ENCODE results near the gene KIAA0232. TPM values are rescaled to one million over a fixed set of nuclear protein-coding genes. Genes with fewer than 3 reads are reported as not detected.

KIAA0232 gene
- polyA plus RNA-seq, 4 donors: 6.7 to 21.5 (median 8.6) TPM

DNA sequence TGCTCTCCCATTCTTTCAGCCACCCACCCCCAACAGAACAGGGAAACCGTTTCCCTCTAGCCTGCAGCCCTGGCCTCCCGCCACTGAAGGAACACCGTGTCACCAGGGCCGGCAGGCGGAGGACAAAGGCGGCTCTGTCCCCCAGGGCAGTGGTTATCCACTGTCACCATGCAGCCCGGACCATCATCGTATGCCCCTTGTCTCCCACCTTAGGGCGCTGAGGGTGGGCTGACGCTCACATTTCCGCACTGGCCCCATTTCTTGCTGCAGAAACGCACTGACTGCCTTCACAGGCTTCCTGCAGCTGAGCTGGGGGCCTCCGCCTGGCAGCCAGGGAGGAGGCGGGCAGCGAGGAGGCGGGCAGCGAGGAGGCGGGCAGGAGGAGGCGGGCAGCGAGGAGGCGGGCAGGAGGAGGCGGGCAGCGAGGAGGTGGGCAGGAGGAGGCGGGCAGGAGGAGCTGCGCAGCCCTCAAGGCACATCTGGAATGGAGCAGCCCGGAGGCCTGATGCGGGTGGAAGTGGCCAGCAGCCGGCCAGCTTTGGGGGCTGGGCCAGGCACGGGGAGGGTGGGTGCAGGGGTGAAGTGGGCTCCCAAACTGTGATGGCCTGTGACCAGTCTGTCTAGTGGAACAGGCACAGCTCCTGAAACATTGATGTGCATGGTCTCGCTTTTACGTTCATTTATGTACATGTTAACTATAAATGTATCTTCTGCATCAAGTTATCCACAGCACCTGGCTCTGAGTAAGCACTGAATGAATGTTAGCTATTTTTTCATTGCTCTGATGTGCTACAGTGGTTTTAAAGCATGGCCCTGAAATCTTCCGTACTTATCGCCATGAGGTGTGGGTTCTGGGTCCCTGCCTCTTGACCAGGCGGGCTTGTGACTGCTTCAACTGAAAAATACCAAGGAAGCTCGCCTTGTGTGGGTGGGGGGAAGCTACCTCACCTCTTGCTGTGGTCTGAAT lies 20.6 kb upstream of the KIAA0232 start:
- Histone ChIP-seq H3K4me3 (ENCODE audit: low read depth in 1 of 3, low read length in 3 of 3) (no peak overlapping the region), H3K27ac (ENCODE audit: low read depth in 1 of 3, low read length in 2 of 3) (no peak overlapping the region), H3K4me1 (ENCODE audit: control insufficient read depth in 3 of 3, insufficient read depth in 2 of 3, low read depth in 1 of 3, low read length in 2 of 3) (peaks cover 0 to 9% (median 0%) of the 10 kb centered on the region in 3 donors), H3K36me3 (ENCODE audit: control insufficient read depth in 3 of 3, insufficient read depth in 2 of 3, low read depth in 1 of 3, low read length in 3 of 3) (no peaks in the 10 kb centered on the region), H3K27me3 (ENCODE audit: control insufficient read depth in 3 of 3, insufficient read depth in 3 of 3, low read length in 3 of 3) (no peaks in the 10 kb centered on the region), H3K9me3 (ENCODE audit: control insufficient read depth in 2 of 2, insufficient read depth in 1 of 2, low read depth in 1 of 2, low read length in 1 of 2) (no peaks in the 10 kb centered on the region)
- DNase-seq (no peak), FAIRE-seq (no peak)
- 81 to 94% (median 83%) methylated on average over 29 to 35 of the region's 35 CpGs for WGBS, 3 donors

DNA sequence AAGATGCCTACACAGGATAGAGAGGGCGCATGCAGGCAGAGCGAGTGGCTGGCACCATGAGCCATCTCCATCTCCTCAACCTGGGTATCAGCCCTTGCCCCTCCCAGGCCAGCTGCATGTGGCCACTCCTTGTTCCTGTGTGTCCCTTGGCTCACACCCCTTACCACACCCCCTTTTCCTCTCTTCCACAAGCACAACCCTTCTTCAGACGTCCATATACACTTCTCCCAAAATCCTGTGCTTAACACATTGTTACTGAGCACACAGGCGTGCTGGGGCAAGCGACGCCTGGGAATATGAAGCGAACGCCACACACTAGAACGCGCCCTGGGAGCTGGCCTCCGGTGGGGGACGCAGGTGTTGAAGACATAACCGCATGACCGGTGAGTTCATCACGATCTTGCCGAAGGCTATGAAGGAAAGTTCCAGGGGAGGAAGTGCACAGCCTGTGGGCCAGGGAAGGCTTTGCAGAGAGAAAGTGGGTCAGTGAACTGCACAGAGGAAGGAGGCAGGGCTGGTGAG lies 19.1 kb upstream of the KIAA0232 start:
- DNase-seq: peak in 1 of 2 donors; percentile 61
- WGBS, 3 donors: 52 to 79% (median 63%) methylated on average over 16 of the region's 16 CpGs
- Histone ChIP-seq H3K4me1 (ENCODE audit: control insufficient read depth in 3 of 3, insufficient read depth in 2 of 3, low read depth in 1 of 3, low read length in 2 of 3) (peaks cover 0 to 22% (median 5%) of the 10 kb centered on the region in 3 donors), H3K27me3 (ENCODE audit: control insufficient read depth in 3 of 3, insufficient read depth in 3 of 3, low read length in 3 of 3) (no peaks in the 10 kb centered on the region), H3K4me3 (ENCODE audit: low read depth in 1 of 3, low read length in 3 of 3) (no peak overlapping the region), H3K27ac (ENCODE audit: low read depth in 1 of 3, low read length in 2 of 3) (no peak overlapping the region), H3K36me3 (ENCODE audit: control insufficient read depth in 3 of 3, insufficient read depth in 2 of 3, low read depth in 1 of 3, low read length in 3 of 3) (no peaks in the 10 kb centered on the region), H3K9me3 (ENCODE audit: control insufficient read depth in 2 of 2, insufficient read depth in 1 of 2, low read depth in 1 of 2, low read length in 1 of 2) (no peaks in the 10 kb centered on the region)
- no peak for FAIRE-seq

DNA sequence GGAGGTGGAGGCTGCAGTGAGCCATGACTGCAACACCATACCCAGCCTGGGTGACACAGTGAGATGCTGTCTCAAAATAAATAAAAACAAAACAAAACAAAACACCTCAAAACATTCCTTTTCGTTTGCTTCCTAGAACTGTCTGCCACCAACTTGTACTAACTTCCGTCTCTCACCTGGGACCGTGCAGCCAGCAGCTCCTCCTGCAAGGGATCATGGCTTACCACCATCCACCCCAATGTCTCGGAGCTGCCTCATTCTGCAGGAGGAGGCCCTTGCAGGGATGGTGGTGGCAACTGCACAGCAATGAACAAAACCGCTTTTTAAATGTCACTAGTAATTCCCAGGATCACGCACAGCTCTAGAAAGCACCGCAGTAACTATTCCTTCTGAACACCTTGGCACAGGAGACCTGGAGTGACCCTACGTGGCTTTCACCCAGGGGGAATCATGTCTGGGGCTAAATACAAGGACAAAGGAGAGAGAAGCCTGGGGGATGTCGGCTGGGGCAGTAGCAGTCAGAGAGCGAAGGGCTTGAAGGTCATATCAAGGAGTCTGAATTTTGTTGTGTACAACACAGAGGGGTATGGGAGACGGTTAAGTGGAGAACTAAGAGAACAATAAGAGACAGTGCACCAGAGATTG lies 17.4 kb upstream of the KIAA0232 start:
- 86 to 90% (median 87%) methylated on average over 11 of the region's 11 CpGs for WGBS, 3 donors
- Histone ChIP-seq H3K27me3 (ENCODE audit: control insufficient read depth in 3 of 3, insufficient read depth in 3 of 3, low read length in 3 of 3) (no peaks in the 10 kb centered on the region), H3K36me3 (ENCODE audit: control insufficient read depth in 3 of 3, insufficient read depth in 2 of 3, low read depth in 1 of 3, low read length in 3 of 3) (no peaks in the 10 kb centered on the region), H3K27ac (ENCODE audit: low read depth in 1 of 3, low read length in 2 of 3) (no peak overlapping the region), H3K9me3 (ENCODE audit: control insufficient read depth in 2 of 2, insufficient read depth in 1 of 2, low read depth in 1 of 2, low read length in 1 of 2) (no peaks in the 10 kb centered on the region), H3K4me1 (ENCODE audit: control insufficient read depth in 3 of 3, insufficient read depth in 2 of 3, low read depth in 1 of 3, low read length in 2 of 3) (peaks cover 0 to 38% (median 14%) of the 10 kb centered on the region in 3 donors), H3K4me3 (ENCODE audit: low read depth in 1 of 3, low read length in 3 of 3) (no peak overlapping the region)
- no peak for FAIRE-seq
- DNase-seq: no peak

DNA sequence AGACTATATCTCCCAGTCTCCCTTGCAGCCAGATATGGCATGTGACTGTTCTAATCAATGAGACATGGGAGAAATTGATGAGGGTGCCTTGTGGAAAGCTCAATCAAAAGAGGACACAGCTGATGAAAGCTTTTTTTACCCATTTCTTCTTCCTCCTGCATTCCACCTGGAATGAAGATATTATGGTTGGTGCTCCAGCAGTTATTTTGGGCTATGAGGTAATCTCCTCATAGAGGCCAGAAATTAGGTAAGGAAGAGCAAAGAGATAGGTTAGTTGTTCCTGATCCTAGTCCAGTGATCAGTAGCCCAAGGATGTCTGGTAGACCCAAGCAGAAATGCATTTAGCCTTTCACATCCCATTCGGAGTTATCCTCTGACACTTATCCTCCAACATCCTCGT lies 16.8 kb upstream of the KIAA0232 start:
- Histone ChIP-seq H3K9me3 (ENCODE audit: control insufficient read depth in 2 of 2, insufficient read depth in 1 of 2, low read depth in 1 of 2, low read length in 1 of 2) (no peaks in the 10 kb centered on the region), H3K4me3 (ENCODE audit: low read depth in 1 of 3, low read length in 3 of 3) (no peak overlapping the region)
- FAIRE-seq: no peak

DNA sequence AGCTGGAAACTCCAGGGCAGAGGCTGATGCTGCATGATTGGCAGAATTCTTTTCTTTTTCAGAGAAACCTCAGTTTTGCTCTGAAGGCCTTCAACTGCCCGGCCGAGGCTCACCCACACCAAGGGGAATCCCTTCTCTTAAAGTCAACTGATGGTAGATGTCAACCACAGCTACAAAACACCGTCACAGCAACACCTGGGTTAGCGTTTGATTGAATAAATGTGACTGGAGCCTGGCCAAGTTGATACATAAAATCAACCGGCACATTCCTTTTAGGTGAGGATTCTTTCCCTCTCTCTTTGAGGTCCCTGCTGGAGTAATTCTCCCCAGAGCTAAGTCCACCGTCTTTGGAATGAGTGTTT lies 15.2 kb upstream of the KIAA0232 start:
- WGBS, 3 donors: 14 to 60% (median 25%) methylated on average over 6 of the region's 6 CpGs
- peak; percentile 70 to 74 for DNase-seq
- no peak for FAIRE-seq
- no peak overlapping the region for H3K4me3 ChIP-seq (ENCODE audit: low read depth in 1 of 3, low read length in 3 of 3)
- H3K27me3 ChIP-seq (ENCODE audit: control insufficient read depth in 3 of 3, insufficient read depth in 3 of 3, low read length in 3 of 3): no peaks in the 10 kb centered on the region
- H3K27ac ChIP-seq (ENCODE audit: low read depth in 1 of 3, low read length in 2 of 3): peak overlapping the region; percentile 52 to 90 (median 81)
- H3K36me3 ChIP-seq (ENCODE audit: control insufficient read depth in 3 of 3, insufficient read depth in 2 of 3, low read depth in 1 of 3, low read length in 3 of 3): no peaks in the 10 kb centered on the region
- H3K9me3 ChIP-seq (ENCODE audit: control insufficient read depth in 2 of 2, insufficient read depth in 1 of 2, low read depth in 1 of 2, low read length in 1 of 2): no peaks in the 10 kb centered on the region
- H3K4me1 ChIP-seq (ENCODE audit: control insufficient read depth in 3 of 3, insufficient read depth in 2 of 3, low read depth in 1 of 3, low read length in 2 of 3): peaks cover 0 to 42% (median 14%) of the 10 kb centered on the region in 3 donors

More for the DNA sequence above, 16.8 kb upstream of the KIAA0232 start:
- no peaks in the 10 kb centered on the region for H3K27me3 ChIP-seq (ENCODE audit: control insufficient read depth in 3 of 3, insufficient read depth in 3 of 3, low read length in 3 of 3)
- 85 to 89% (median 88%) methylated on average over 2 of the region's 2 CpGs for WGBS, 3 donors
- H3K27ac ChIP-seq (ENCODE audit: low read depth in 1 of 3, low read length in 2 of 3): no peak overlapping the region
- no peaks in the 10 kb centered on the region for H3K36me3 ChIP-seq (ENCODE audit: control insufficient read depth in 3 of 3, insufficient read depth in 2 of 3, low read depth in 1 of 3, low read length in 3 of 3)
- peaks cover 0 to 42% (median 14%) of the 10 kb centered on the region in 3 donors for H3K4me1 ChIP-seq (ENCODE audit: control insufficient read depth in 3 of 3, insufficient read depth in 2 of 3, low read depth in 1 of 3, low read length in 2 of 3)
- DNase-seq: no peak

DNA sequence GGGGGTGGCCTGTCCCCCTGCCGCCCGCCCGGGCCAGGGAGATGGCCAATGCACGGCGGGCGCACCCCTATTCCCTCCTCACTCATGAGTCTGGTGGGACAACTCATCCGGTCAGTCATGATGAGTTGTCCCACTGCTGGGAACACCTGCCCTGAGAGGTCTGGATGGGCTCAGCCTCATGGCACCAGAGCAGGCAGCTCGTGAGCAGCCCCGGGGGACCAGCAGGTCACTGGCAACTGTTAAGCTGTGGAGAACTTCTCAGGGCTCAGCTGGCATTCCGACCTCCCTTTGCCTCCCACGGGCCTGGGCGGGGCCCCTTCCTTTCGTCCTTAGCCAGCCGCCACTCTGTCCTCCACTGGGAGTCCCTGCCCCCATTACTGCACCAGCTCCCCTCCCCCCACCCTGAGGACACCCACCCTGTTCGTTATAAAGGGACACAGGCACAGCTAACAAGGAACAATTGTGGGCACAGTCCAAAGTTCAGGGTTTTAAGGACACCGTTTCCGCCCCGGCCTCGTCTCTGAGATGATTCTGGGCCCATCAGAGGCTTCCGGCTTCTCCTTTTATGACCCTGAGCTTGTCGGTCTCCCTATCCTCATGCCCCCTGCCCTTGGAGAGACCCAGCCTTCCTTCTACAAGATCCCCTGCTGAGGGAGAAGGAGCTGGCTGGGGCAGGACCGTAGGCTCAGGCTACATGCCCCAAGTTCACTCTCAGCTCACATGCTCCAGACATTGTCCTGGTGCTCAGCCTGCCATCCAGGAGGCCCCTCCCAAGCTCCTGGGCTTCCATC lies 14.6 kb upstream of the KIAA0232 start:
- Histone ChIP-seq H3K27ac (ENCODE audit: low read depth in 1 of 3, low read length in 2 of 3) (peak overlapping the region; percentile 52 to 90 (median 81)), H3K9me3 (ENCODE audit: control insufficient read depth in 2 of 2, insufficient read depth in 1 of 2, low read depth in 1 of 2, low read length in 1 of 2) (no peaks in the 10 kb centered on the region), H3K4me1 (ENCODE audit: control insufficient read depth in 3 of 3, insufficient read depth in 2 of 3, low read depth in 1 of 3, low read length in 2 of 3) (peaks cover 0 to 48% (median 14%) of the 10 kb centered on the region in 3 donors), H3K36me3 (ENCODE audit: control insufficient read depth in 3 of 3, insufficient read depth in 2 of 3, low read depth in 1 of 3, low read length in 3 of 3) (no peaks in the 10 kb centered on the region), H3K4me3 (ENCODE audit: low read depth in 1 of 3, low read length in 3 of 3) (no peak overlapping the region), H3K27me3 (ENCODE audit: control insufficient read depth in 3 of 3, insufficient read depth in 3 of 3, low read length in 3 of 3) (no peaks in the 10 kb centered on the region)
- DNase-seq (peak; percentile 86), FAIRE-seq (no peak)
- 21 to 55% (median 36%) methylated on average over 22 of the region's 22 CpGs for WGBS, 3 donors

DNA sequence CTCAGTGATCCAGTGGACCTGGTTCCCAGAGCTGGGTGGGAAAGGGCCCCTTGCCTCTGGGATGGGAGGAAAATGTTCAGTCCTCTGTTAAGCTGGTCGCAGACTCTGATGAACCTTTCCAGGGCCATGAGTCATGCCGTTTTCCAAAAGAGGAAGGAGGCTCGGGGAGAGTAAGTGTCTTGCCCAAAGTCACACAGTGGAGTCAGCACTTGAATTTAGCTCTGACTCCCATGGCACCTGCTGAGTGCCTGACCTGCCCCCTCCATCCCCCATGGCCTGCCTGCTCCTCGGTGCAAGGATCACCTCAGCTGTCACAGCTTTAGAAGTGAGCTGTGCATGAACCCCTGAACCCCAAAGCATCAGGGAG lies 14.0 kb upstream of the KIAA0232 start:
- peak overlapping the region; percentile 3 to 90 (median 81) for H3K27ac ChIP-seq (ENCODE audit: low read depth in 1 of 3, low read length in 2 of 3)
- peak in 1 of 2 donors; percentile 65 for DNase-seq
- H3K4me3 ChIP-seq (ENCODE audit: low read depth in 1 of 3, low read length in 3 of 3): no peak overlapping the region
- H3K4me1 ChIP-seq (ENCODE audit: control insufficient read depth in 3 of 3, insufficient read depth in 2 of 3, low read depth in 1 of 3, low read length in 2 of 3): peaks cover 0 to 51% (median 14%) of the 10 kb centered on the region in 3 donors
- FAIRE-seq: no peak
- H3K36me3 ChIP-seq (ENCODE audit: control insufficient read depth in 3 of 3, insufficient read depth in 2 of 3, low read depth in 1 of 3, low read length in 3 of 3): no peaks in the 10 kb centered on the region
- H3K27me3 ChIP-seq (ENCODE audit: control insufficient read depth in 3 of 3, insufficient read depth in 3 of 3, low read length in 3 of 3): no peaks in the 10 kb centered on the region
- WGBS, 3 donors: 6 to 34% (median 26%) methylated on average over 4 of the region's 4 CpGs
- H3K9me3 ChIP-seq (ENCODE audit: control insufficient read depth in 2 of 2, insufficient read depth in 1 of 2, low read depth in 1 of 2, low read length in 1 of 2): no peaks in the 10 kb centered on the region

Measured in small intestine (tissue), 7 donors.